Esophagus squamous epithelium (tissue), 5 donors: ENCODE data around the gene SLC6A1. TPM values are rescaled to one million over a fixed set of nuclear protein-coding genes. Genes with fewer than 3 reads are reported as not detected.

Experiments
- DNase-seq: peaks from one replicate; lab custom pipeline; 2025; lab: John Stamatoyannopoulos, UW
- H3K27ac ChIP-seq, 4 donors: fragments of 200-600 bp; sonication (generic); one replicate each; pipeline ENCODE4 v1.5.1; 2016 to 2019; ENCODE audit warnings: mild to moderate bottlenecking in 1 of 4
- H3K27me3 ChIP-seq, 4 donors: fragments of 200-600 bp; sonication (generic); 1 replicate in 3 of 4; 2 replicates in 1 of 4; pipeline versions ENCODE4 v1.5.1 to v1.6.0; 2017 to 2021; ENCODE audit warnings: antibody characterized with exemption in 1 of 4
- H3K36me3 ChIP-seq, 3 donors: fragments of 200-600 bp; sonication (generic); one replicate each; pipeline ENCODE4 v1.5.1; 2016 to 2019
- H3K4me1 ChIP-seq, 3 donors: fragments of 200-600 bp; sonication (generic); one replicate each; pipeline ENCODE4 v1.5.1; 2017 to 2019
- H3K4me3 ChIP-seq, 4 donors: fragments of 200-600 bp; sonication (generic); 1 replicate in 3 of 4; 2 replicates in 1 of 4; pipeline ENCODE4 v1.5.1; 2016 to 2019; ENCODE audit warnings: mild to moderate bottlenecking in 2 of 4, moderate library complexity in 1 of 4
- H3K9me3 ChIP-seq, 3 donors: fragments of 200-600 bp; sonication (generic); one replicate each; pipeline ENCODE4 v1.5.1; 2016 to 2019
- POLR2A ChIP-seq, 4 donors: fragments of 450-650 bp; IDR thresholded peaks; one replicate each; pipeline ENCODE4 v1.6.1; 2017; ENCODE audit warnings: antibody characterized with exemption in 4 of 4, mild to moderate bottlenecking in 4 of 4, moderate library complexity in 3 of 4
- WGBS, 2 donors: methylation state at CpG; one replicate each; pipeline ENCODE4 v1.1.5; 2018; 5-methylcytosine and 5-hydroxymethylcytosine counted together
- intact Hi-C: fragments of 100-400 bp; cut with DNase I; formaldehyde crosslinking; loops from one replicate; pipeline ENCODE4 v1.15.0; 2022
- total RNA-seq, 4 donors: library from RNA; depleted of rRNA; stranded (reverse); fragments of >200 nt; gene quantifications; one replicate each; pipeline ENCODE4 v1.1.0, GENCODE V29; 2016
- TF ChIP-seq, protein P1 (sequence below), 6 experiments: fragments of 450-650 bp in 4 of 6; fragments of 200-600 bp in 2 of 6; sonication (generic) in 2 of 6; IDR thresholded peaks; one replicate each; pipeline ENCODE4 v1.5.1; 2016 to 2019; ENCODE audit warnings: antibody characterized with exemption in 6 of 6, mild to moderate bottlenecking in 4 of 6, moderate library complexity in 4 of 6
- donor health status: DM: yes; HTN: yes; CAD: no.

The SLC6A1 gene
- total RNA-seq, 4 donors from 2014 or later, result 8.6 to 34.4 (median 22.3) TPM

DNA sequence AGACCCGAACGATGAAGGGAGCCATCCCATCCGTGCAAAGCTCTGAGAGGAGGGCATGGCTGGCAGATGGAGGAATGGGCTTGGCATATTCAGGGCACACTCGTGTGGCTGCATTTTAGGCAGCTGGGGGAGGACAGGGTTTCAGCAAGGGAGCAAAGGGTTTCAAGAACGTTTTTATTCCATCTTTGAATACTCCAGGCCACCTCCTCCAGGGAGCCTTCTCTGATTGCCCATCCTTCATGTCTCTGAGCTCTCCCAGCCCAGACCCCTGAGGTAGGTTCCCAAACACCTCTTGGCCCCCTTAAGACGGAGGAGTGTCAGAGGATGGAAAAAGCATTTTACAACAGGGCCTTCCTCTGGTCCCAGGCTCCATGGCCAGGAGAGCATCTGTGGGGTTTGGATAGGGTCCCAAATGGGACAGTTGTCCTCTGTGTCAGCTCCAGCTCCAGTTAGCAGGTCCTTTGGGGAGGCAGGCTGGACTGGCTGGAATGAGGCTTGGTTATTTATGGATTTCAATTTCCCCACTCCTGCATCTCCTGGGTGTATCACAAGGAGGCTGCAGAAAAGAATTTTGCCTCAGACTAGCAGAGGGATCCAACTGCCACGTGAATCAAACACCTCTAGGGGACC is 17.7 kb upstream of the SLC6A1 start:
- intact Hi-C loops, result no loop called here

GRCh38 chr3:10975695-10976234 is 16.8 kb upstream of the SLC6A1 start:
- H3K36me3 ChIP-seq, result no peaks in the 10 kb centered on the region
- WGBS, 2 donors, result 67 to 88% methylated on average over 1 of the region's 1 CpG
- H3K4me1 ChIP-seq, result no peaks in the 10 kb centered on the region
- H3K9me3 ChIP-seq, result no peaks in the 10 kb centered on the region
- TF ChIP-seq POLR2A (IDR thresholded peaks at IDR 0.05), result no peak
- TF ChIP-seq, protein P1, sequence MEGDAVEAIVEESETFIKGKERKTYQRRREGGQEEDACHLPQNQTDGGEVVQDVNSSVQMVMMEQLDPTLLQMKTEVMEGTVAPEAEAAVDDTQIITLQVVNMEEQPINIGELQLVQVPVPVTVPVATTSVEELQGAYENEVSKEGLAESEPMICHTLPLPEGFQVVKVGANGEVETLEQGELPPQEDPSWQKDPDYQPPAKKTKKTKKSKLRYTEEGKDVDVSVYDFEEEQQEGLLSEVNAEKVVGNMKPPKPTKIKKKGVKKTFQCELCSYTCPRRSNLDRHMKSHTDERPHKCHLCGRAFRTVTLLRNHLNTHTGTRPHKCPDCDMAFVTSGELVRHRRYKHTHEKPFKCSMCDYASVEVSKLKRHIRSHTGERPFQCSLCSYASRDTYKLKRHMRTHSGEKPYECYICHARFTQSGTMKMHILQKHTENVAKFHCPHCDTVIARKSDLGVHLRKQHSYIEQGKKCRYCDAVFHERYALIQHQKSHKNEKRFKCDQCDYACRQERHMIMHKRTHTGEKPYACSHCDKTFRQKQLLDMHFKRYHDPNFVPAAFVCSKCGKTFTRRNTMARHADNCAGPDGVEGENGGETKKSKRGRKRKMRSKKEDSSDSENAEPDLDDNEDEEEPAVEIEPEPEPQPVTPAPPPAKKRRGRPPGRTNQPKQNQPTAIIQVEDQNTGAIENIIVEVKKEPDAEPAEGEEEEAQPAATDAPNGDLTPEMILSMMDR (IDR thresholded peaks at IDR 0.05), result no peak
- DNase-seq, result no peak
- no peak overlapping the region for H3K27ac ChIP-seq
- peaks cover 0 to 84% (median 0%) of the 10 kb centered on the region in 4 donors for H3K27me3 ChIP-seq
- H3K4me3 ChIP-seq, result no peak overlapping the region
- intact Hi-C loops, result no loop called here

More for the DNA sequence above, 17.7 kb upstream of the SLC6A1 start:
- no peaks in the 10 kb centered on the region for H3K36me3 ChIP-seq
- 66 to 70% methylated on average over 3 to 6 of the region's 7 CpGs for WGBS, 2 donors
- TF ChIP-seq, protein P1 (IDR thresholded peaks at IDR 0.05), result no peak
- TF ChIP-seq POLR2A (IDR thresholded peaks at IDR 0.05), result no peak
- peaks cover 0 to 84% (median 0%) of the 10 kb centered on the region in 4 donors for H3K27me3 ChIP-seq
- H3K4me1 ChIP-seq, result no peaks in the 10 kb centered on the region
- H3K9me3 ChIP-seq, result no peaks in the 10 kb centered on the region
- no peak for DNase-seq
- H3K27ac ChIP-seq, result no peak overlapping the region
- H3K4me3 ChIP-seq, result no peak overlapping the region

GRCh38 chr3:10976770-10977169 is 15.8 kb upstream of the SLC6A1 start:
- Histone ChIP-seq H3K27me3 (peaks cover 0 to 84% (median 0%) of the 10 kb centered on the region in 4 donors), H3K4me3 (no peak overlapping the region), H3K9me3 (no peaks in the 10 kb centered on the region), H3K36me3 (no peaks in the 10 kb centered on the region), H3K27ac (no peak overlapping the region), H3K4me1 (no peaks in the 10 kb centered on the region)
- intact Hi-C loops, result no loop called here
- DNase-seq, result no peak
- TF ChIP-seq, protein P1 (IDR thresholded peaks at IDR 0.05), result no peak
- TF ChIP-seq POLR2A (IDR thresholded peaks at IDR 0.05), result no peak
- whole genome bisulfite sequencing, 2 donors, result 86 to 93% methylated on average over 1 of the region's 1 CpG

DNA sequence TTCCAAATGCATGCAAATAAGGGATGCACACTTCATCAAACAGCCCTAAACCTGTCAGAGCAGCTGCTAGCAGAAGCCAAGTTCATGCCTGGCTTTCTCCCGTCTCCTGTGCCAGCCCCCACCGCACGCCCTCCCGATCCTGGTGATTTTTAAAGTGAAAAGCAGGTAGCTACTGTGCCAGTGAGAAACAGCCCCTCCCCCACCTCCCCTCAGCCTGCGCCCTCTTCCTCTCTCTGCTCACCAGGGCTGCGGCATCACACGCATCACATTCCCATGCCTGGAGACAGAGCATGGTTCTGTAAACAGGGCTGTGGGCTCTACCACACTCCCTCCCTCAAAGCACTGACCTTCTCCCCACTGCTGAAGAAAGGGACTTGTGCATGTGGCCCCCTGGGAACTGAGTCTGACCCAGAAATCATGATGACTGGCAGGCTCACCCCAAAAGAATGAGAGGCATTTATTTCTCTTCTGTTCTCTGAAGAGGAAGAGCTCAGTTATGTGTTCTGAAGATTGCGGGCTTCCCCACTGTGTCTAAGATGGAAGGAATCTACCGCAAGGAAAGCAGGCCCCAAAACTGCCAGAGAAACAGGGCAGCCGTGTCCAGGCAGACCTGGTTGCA is 14.5 kb upstream of the SLC6A1 start:
- DNase-seq, result no peak
- H3K27ac ChIP-seq, result no peak overlapping the region
- H3K4me3 ChIP-seq, result no peak overlapping the region
- no peaks in the 10 kb centered on the region for H3K9me3 ChIP-seq
- no peaks in the 10 kb centered on the region for H3K36me3 ChIP-seq
- peaks cover 0 to 12% (median 7%) of the 10 kb centered on the region in 3 donors for H3K4me1 ChIP-seq
- intact Hi-C loops, result no loop called here
- no peak for TF ChIP-seq POLR2A (IDR thresholded peaks at IDR 0.05)
- TF ChIP-seq, protein P1 (IDR thresholded peaks at IDR 0.05), result no peak
- H3K27me3 ChIP-seq, result peaks cover 0 to 75% (median 0%) of the 10 kb centered on the region in 4 donors
- WGBS, 2 donors, result 44 to 48% methylated on average over 6 to 7 of the region's 10 CpGs

GRCh38 chr3:10978956-10979355 is 13.6 kb upstream of the SLC6A1 start:
- DNase-seq, result no peak
- Histone ChIP-seq H3K27me3 (peaks cover 0 to 66% (median 0%) of the 10 kb centered on the region in 4 donors), H3K27ac (no peak overlapping the region), H3K9me3 (no peaks in the 10 kb centered on the region), H3K36me3 (no peaks in the 10 kb centered on the region), H3K4me1 (peaks cover 7 to 22% (median 14%) of the 10 kb centered on the region in 3 donors), H3K4me3 (no peak overlapping the region)
- WGBS, 2 donors, result 94 to 96% methylated on average over 7 of the region's 7 CpGs
- intact Hi-C loops, result no loop called here
- TF ChIP-seq, protein P1 (IDR thresholded peaks at IDR 0.05), result no peak
- TF ChIP-seq POLR2A (IDR thresholded peaks at IDR 0.05), result no peak
